B cell (primary cell): ENCODE data around the gene TBC1D14. TPM values are rescaled to one million over a fixed set of nuclear protein-coding genes. Genes with fewer than 3 reads are reported as not detected.

Experiments used
- ATAC-seq: fragments of 200-7000 bp; cut with Tn5 transposase; one replicate; pipeline ENCODE4 v1.10.0; 2021; ENCODE audit warnings: low read depth, mild to moderate bottlenecking, moderate number of reproducible peaks, moderate library complexity
- CTCF ChIA-PET: fragments of 350-600 bp; sonication (Branson Sonifier 250); formaldehyde crosslinking; loops from one replicate; lab custom pipeline; 2021; ENCODE audit warnings: antibody characterized with exemption, inconsistent platforms; lab: Charles Lee
- POLR2A ChIA-PET: fragments of 350-600 bp; sonication (Branson Sonifier 250); formaldehyde crosslinking; loops from one replicate; lab custom pipeline; 2021; ENCODE audit warnings: antibody characterized with exemption; lab: Charles Lee
- DNase-seq: peaks from one replicate; pipeline ENCODE4 v3.0.0; 2013
- H2AFZ ChIP-seq: 2 replicates; pipeline ENCODE4 v1.6.1; 2012; ENCODE audit warnings: mild to moderate bottlenecking, low read depth, low read length; ENCODE audit not compliant: insufficient read depth, poor library complexity, severe bottlenecking
- H3K27ac ChIP-seq, 2 donors: 1 replicate in 1 of 2; 2 replicates in 1 of 2; pipeline ENCODE4 v1.5.1; 2012 to 2013; ENCODE audit warnings: low read length in 2 of 2, mild to moderate bottlenecking in 2 of 2, moderate library complexity in 1 of 2
- H3K27me3 ChIP-seq, 4 experiments: fragments of 200-600 bp in 1 of 4; sonication (generic) in 1 of 4; replicated peaks in 1 of 4; 1 replicate in 2 of 4; 2 replicates in 2 of 4; pipeline versions ENCODE4 v1.6.1 to v1.7.0; 2013 to 2016; ENCODE audit warnings: low read length in 3 of 4, mild to moderate bottlenecking in 2 of 4, mixed read lengths in 1 of 4, moderate library complexity in 1 of 4; ENCODE audit not compliant: insufficient read depth in 4 of 4, control insufficient read depth in 3 of 4; ENCODE audit errors: control extremely low read depth in 1 of 4
- H3K36me3 ChIP-seq, 2 experiments: replicated peaks in 1 of 2; 1 replicate in 1 of 2; 2 replicates in 1 of 2; pipeline versions ENCODE4 v1.6.1 to v1.7.1; 2013; ENCODE audit warnings: low read length in 1 of 2; ENCODE audit not compliant: insufficient read depth in 2 of 2, control insufficient read depth in 1 of 2; ENCODE audit errors: control extremely low read depth in 1 of 2, extremely low read depth in 1 of 2
- H3K4me1 ChIP-seq, 2 donors: fragments of 200-600 bp in 1 of 2; sonication (generic) in 1 of 2; 1 replicate in 1 of 2; 2 replicates in 1 of 2; pipeline versions ENCODE4 v1.5.1 to v1.6.1; 2013 to 2017; ENCODE audit warnings: low read length in 2 of 2; ENCODE audit not compliant: control insufficient read depth in 2 of 2, insufficient read depth in 2 of 2
- H3K4me2 ChIP-seq: replicated peaks from 2 replicates; pipeline ENCODE3; 2012; ENCODE audit warnings: mild to moderate bottlenecking, low read depth, low read length; ENCODE audit not compliant: poor library complexity, severe bottlenecking
- H3K4me3 ChIP-seq, 5 experiments: fragments of 200-600 bp in 1 of 5; sonication (generic) in 1 of 5; 1 replicate in 3 of 5; 2 replicates in 2 of 5; pipeline versions ENCODE4 v1.5.1 to v1.7.0; 2011 to 2016; ENCODE audit warnings: low read length in 4 of 5, mild to moderate bottlenecking in 4 of 5, low read depth in 2 of 5, control low read depth in 1 of 5, moderate library complexity in 1 of 5; ENCODE audit not compliant: insufficient read depth in 1 of 5; ENCODE audit errors: control extremely low read depth in 1 of 5, extremely low read depth in 1 of 5
- H3K79me2 ChIP-seq: fragments of 200-600 bp; sonication (generic); one replicate; pipeline ENCODE4 v1.6.0; 2016; ENCODE audit warnings: low read length; ENCODE audit not compliant: control insufficient read depth, insufficient read depth
- H3K9ac ChIP-seq: fragments of 200-600 bp; sonication (generic); 2 replicates; pipeline ENCODE4 v1.6.1; 2017; ENCODE audit warnings: mild to moderate bottlenecking, low read length, moderate library complexity
- H3K9me3 ChIP-seq, 3 donors: one replicate each; pipeline versions ENCODE4 v1.6.1 to v1.7.1; 2013; ENCODE audit warnings: low read length in 2 of 3; ENCODE audit not compliant: control insufficient read depth in 2 of 3, insufficient read depth in 1 of 3; ENCODE audit errors: control extremely low read depth in 1 of 3
- H4K20me1 ChIP-seq: 2 replicates; pipeline ENCODE4 v1.6.0; 2012; ENCODE audit warnings: mild to moderate bottlenecking, low read length; ENCODE audit not compliant: insufficient read depth, control insufficient read depth, poor library complexity, severe bottlenecking
- H3K27ac Mint-ChIP-seq: one replicate; pipeline ENCODE4 v1.8.0; 2021; ENCODE audit warnings: mixed read lengths
- H3K27me3 Mint-ChIP-seq: one replicate; pipeline ENCODE4 v1.8.0; 2021; ENCODE audit warnings: mixed read lengths
- H3K4me1 Mint-ChIP-seq: one replicate; pipeline ENCODE4 v1.8.0; 2021; ENCODE audit warnings: mixed read lengths
- H3K4me3 Mint-ChIP-seq: one replicate; pipeline ENCODE4 v1.8.0; 2021; ENCODE audit warnings: mixed read lengths
- H3K9me3 Mint-ChIP-seq: one replicate; pipeline ENCODE4 v1.8.0; 2022; ENCODE audit warnings: mixed read lengths; ENCODE audit not compliant: insufficient read depth
- CTCF ChIP-seq: fragments of 200-600 bp; IDR thresholded peaks from one replicate; pipeline ENCODE4 v1.8.0; 2022; ENCODE audit warnings: antibody characterized with exemption, mild to moderate bottlenecking
- EZH2 ChIP-seq: IDR thresholded peaks from 2 replicates; pipeline ENCODE4 v1.6.1; 2012; ENCODE audit warnings: borderline replicate concordance, low read depth, mild to moderate bottlenecking, moderate library complexity, low read length; ENCODE audit not compliant: insufficient read depth, poor library complexity, severe bottlenecking
- WGBS: methylation state at CpG from one replicate; pipeline ENCODE4 v1.1.5; 2013; ENCODE audit warnings: missing lambda C conversion rate; ENCODE audit not compliant: insufficient coverage; 5-methylcytosine and 5-hydroxymethylcytosine counted together
- intact Hi-C: fragments of 100-400 bp; cut with micrococcal nuclease; formaldehyde crosslinking; loops from one replicate; pipeline ENCODE4 v1.10.0; 2022
- polyA plus RNA-seq: library from polyadenylated mRNA; depleted of rRNA; stranded (reverse); fragments of >200 nt; gene quantifications from 2 replicates; pipeline ENCODE4 v1.2.3, GENCODE V29; 2012
- total RNA-seq, 2 donors: library from RNA; stranded (reverse); fragments of 120-200 nt in 1 of 2; gene quantifications; 1 replicate in 1 of 2; 2 replicates in 1 of 2; pipeline versions ENCODE4 v1.2.3 to v1.2.4, GENCODE V29; 2013 to 2022

The TBC1D14 gene
- total and polyA plus RNA-seq, 2 donors (not counting 1 experiment from before 2014, with no cell fraction given) = 21.9 to 42.0 TPM

- no peak overlapping the region for H2AFZ ChIP-seq
- ATAC-seq (no peak), DNase-seq (no peak)
- H3K27ac Mint-ChIP-seq = no peak overlapping the region
- H3K27ac ChIP-seq = no peak overlapping the region
- WGBS = 100% methylated on average over 1 of the region's 7 CpGs
- no peaks in the 10 kb centered on the region for H3K9me3 Mint-ChIP-seq
- H3K4me1 ChIP-seq = peaks cover 2 to 3% of the 10 kb centered on the region in 2 donors
- ChIA-PET CTCF (interaction anchor here (0.8 kb wide), 1 partner anchor 12 kb away, joined by 3 read pairs; no protein-coding TSS in a partner anchor), POLR2A (no interaction called here)
- no peak overlapping the region for H3K9ac ChIP-seq
- no peaks in the 10 kb centered on the region for H3K27me3 Mint-ChIP-seq
- no peak overlapping the region for H3K4me3 Mint-ChIP-seq
- peaks cover 5% of the 10 kb centered on the region for H3K4me1 Mint-ChIP-seq
- intact Hi-C loops = no loop called here
- no peaks in the 10 kb centered on the region for H4K20me1 ChIP-seq
- H3K27me3 ChIP-seq = no peaks in the 10 kb centered on the region
- no peaks in the 10 kb centered on the region for H3K79me2 ChIP-seq
- TF ChIP-seq CTCF (no peak), EZH2 (no peak)
- no peak overlapping the region for H3K4me3 ChIP-seq
- no peak overlapping the region for H3K4me2 ChIP-seq
- peaks cover 8 to 46% of the 10 kb centered on the region in 2 experiments for H3K36me3 ChIP-seq
- H3K9me3 ChIP-seq = no peaks in the 10 kb centered on the region
Measured at GRCh38 chr4:6880691-6881090, 28.9 kb upstream of the TBC1D14 start.

DNA sequence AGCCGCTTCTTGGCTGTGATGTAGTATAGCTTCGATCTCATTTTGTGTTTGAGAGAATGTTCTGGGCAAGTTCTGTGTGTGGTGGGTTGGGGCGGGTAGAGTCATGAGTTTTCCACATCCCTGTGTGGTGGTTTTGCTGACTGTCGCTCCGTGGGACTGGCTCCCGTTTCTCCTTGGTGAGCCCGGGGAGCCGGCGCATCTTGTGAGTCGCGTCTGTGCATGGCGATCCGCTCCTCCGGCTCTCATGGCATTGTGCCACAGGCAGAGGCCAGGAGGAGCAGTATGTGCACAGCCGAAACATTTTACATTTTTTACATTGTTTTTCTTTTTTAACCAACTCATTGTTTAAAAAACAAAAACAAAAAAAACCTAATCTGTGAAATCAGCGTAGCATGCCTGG, 27.7 kb upstream of the TBC1D14 start:
- WGBS = 98% methylated on average over 14 of the region's 16 CpGs

More for the DNA sequence above, 27.7 kb upstream of the TBC1D14 start:
- Histone ChIP-seq H3K36me3 (peaks cover 8 to 39% of the 10 kb centered on the region in 2 experiments), H3K4me3 (no peak overlapping the region), H3K4me2 (no peak overlapping the region), H3K9ac (no peak overlapping the region), H3K27ac (no peak overlapping the region), H3K9me3 (no peaks in the 10 kb centered on the region), H2AFZ (no peak overlapping the region), H3K79me2 (no peaks in the 10 kb centered on the region), H3K27me3 (no peaks in the 10 kb centered on the region), H3K4me1 (no peaks in the 10 kb centered on the region), H4K20me1 (no peaks in the 10 kb centered on the region)
- intact Hi-C loops = no loop called here
- no peak for TF ChIP-seq EZH2
- TF ChIP-seq CTCF = no peak
- Mint-ChIP-seq H3K27ac (no peak overlapping the region), H3K27me3 (no peaks in the 10 kb centered on the region), H3K4me3 (no peak overlapping the region), H3K4me1 (no peaks in the 10 kb centered on the region), H3K9me3 (no peaks in the 10 kb centered on the region)
- ATAC-seq (no peak), DNase-seq (no peak)
- POLR2A ChIA-PET = no interaction called here
- CTCF ChIA-PET = interaction anchor here (5.5 kb wide), 1 partner anchor 9 kb away, joined by 33 read pairs; no protein-coding TSS in a partner anchor
